Effector memory CD4-positive, alpha-beta T cell (primary cell): ENCODE data around the gene ERBB4.

Experiments
- DNase-seq, 3 donors: peaks; one replicate each; pipeline ENCODE4 v3.0.0-alpha.2; 2020
- H3K27ac ChIP-seq: 2 replicates; pipeline ENCODE4 v1.7.0; 2013; ENCODE audit warnings: mild to moderate bottlenecking, low read length, moderate library complexity; ENCODE audit not compliant: insufficient read depth, poor library complexity, severe bottlenecking
- H3K27me3 ChIP-seq: replicated peaks from 2 replicates; pipeline ENCODE4 v1.7.0; 2013; ENCODE audit warnings: mild to moderate bottlenecking, low read length; ENCODE audit not compliant: insufficient read depth, control insufficient read depth, poor library complexity, severe bottlenecking
- H3K36me3 ChIP-seq: 2 replicates; pipeline ENCODE4 v1.7.0; 2013; ENCODE audit warnings: mild to moderate bottlenecking, low read length, moderate library complexity; ENCODE audit not compliant: control insufficient read depth, insufficient read depth
- H3K4me1 ChIP-seq: 2 replicates; pipeline ENCODE4 v1.7.0; 2013; ENCODE audit warnings: low read length, mild to moderate bottlenecking; ENCODE audit not compliant: control insufficient read depth, insufficient read depth, poor library complexity, severe bottlenecking
- H3K4me3 ChIP-seq: 2 replicates; pipeline ENCODE4 v1.7.0; 2013; ENCODE audit warnings: low read length, low read depth, mild to moderate bottlenecking; ENCODE audit not compliant: insufficient read depth, poor library complexity, severe bottlenecking
- H3K9me3 ChIP-seq: 2 replicates; pipeline ENCODE4 v1.7.0; 2013; ENCODE audit warnings: mild to moderate bottlenecking, low read length, moderate library complexity; ENCODE audit not compliant: control insufficient read depth

The ERBB4 gene

GRCh38 chr2:211652327-211652726 lies 886.3 kb downstream of the ERBB4 start:
- no peak for DNase-seq
- no peaks in the 10 kb centered on the region for H3K9me3 ChIP-seq

GRCh38 chr2:211649331-211649730 lies 889.3 kb downstream of the ERBB4 start:
- Histone ChIP-seq H3K4me3 (no peak overlapping the region), H3K36me3 (no peaks in the 10 kb centered on the region), H3K27me3 (no peaks in the 10 kb centered on the region), H3K27ac (no peak overlapping the region), H3K4me1 (no peaks in the 10 kb centered on the region), H3K9me3 (no peaks in the 10 kb centered on the region)
- DNase-seq: no peak

More at GRCh38 chr2:211652327-211652726, 886.3 kb downstream of the ERBB4 start:
- H3K4me3 ChIP-seq: no peak overlapping the region
- H3K27ac ChIP-seq: no peak overlapping the region
- H3K4me1 ChIP-seq: no peaks in the 10 kb centered on the region
- H3K27me3 ChIP-seq: no peaks in the 10 kb centered on the region
- no peaks in the 10 kb centered on the region for H3K36me3 ChIP-seq

- no peak overlapping the region for H3K4me3 ChIP-seq
- H3K36me3 ChIP-seq: no peaks in the 10 kb centered on the region
- no peak overlapping the region for H3K27ac ChIP-seq
- H3K27me3 ChIP-seq: no peaks in the 10 kb centered on the region
- no peak for DNase-seq
- H3K9me3 ChIP-seq: no peaks in the 10 kb centered on the region
- H3K4me1 ChIP-seq: no peaks in the 10 kb centered on the region
Measured at GRCh38 chr2:211631503-211631902, 907.1 kb downstream of the ERBB4 start.

- Histone ChIP-seq H3K4me3 (no peak overlapping the region), H3K36me3 (no peaks in the 10 kb centered on the region), H3K27ac (no peak overlapping the region), H3K9me3 (no peaks in the 10 kb centered on the region), H3K4me1 (no peaks in the 10 kb centered on the region), H3K27me3 (no peaks in the 10 kb centered on the region)
- no peak for DNase-seq
Measured at GRCh38 chr2:211623096-211623495, 915.5 kb downstream of the ERBB4 start.

GRCh38 chr2:211620986-211621385 lies 917.6 kb downstream of the ERBB4 start:
- H3K27ac ChIP-seq: no peak overlapping the region
- H3K27me3 ChIP-seq: no peaks in the 10 kb centered on the region
- DNase-seq: no peak

GRCh38 chr2:211617803-211618202 lies 920.8 kb downstream of the ERBB4 start:
- DNase-seq: no peak
- Histone ChIP-seq H3K4me3 (no peak overlapping the region), H3K4me1 (no peaks in the 10 kb centered on the region), H3K9me3 (no peaks in the 10 kb centered on the region), H3K27ac (no peak overlapping the region), H3K36me3 (no peaks in the 10 kb centered on the region), H3K27me3 (no peaks in the 10 kb centered on the region)

More at GRCh38 chr2:211620986-211621385, 917.6 kb downstream of the ERBB4 start:
- Histone ChIP-seq H3K4me1 (no peaks in the 10 kb centered on the region), H3K36me3 (no peaks in the 10 kb centered on the region), H3K4me3 (no peak overlapping the region), H3K9me3 (no peaks in the 10 kb centered on the region)

- Histone ChIP-seq H3K27ac (no peak overlapping the region), H3K4me1 (no peaks in the 10 kb centered on the region), H3K9me3 (no peaks in the 10 kb centered on the region), H3K27me3 (no peaks in the 10 kb centered on the region), H3K36me3 (no peaks in the 10 kb centered on the region), H3K4me3 (peak overlapping the region; percentile 37)
- DNase-seq: no peak
Measured at GRCh38 chr2:211611621-211612020, 927.0 kb downstream of the ERBB4 start.

GRCh38 chr2:211611061-211611518 lies 927.5 kb downstream of the ERBB4 start:
- no peak overlapping the region for H3K27ac ChIP-seq
- peak overlapping the region; percentile 37 for H3K4me3 ChIP-seq
- H3K9me3 ChIP-seq: no peaks in the 10 kb centered on the region
- DNase-seq: peak in 2 of 3 donors; percentile 1 to 23
- H3K4me1 ChIP-seq: no peaks in the 10 kb centered on the region
- no peaks in the 10 kb centered on the region for H3K27me3 ChIP-seq
- no peaks in the 10 kb centered on the region for H3K36me3 ChIP-seq

- H3K27me3 ChIP-seq: no peaks in the 10 kb centered on the region
- H3K9me3 ChIP-seq: no peaks in the 10 kb centered on the region
- DNase-seq: no peak
- no peaks in the 10 kb centered on the region for H3K4me1 ChIP-seq
- H3K4me3 ChIP-seq: no peak overlapping the region
- no peak overlapping the region for H3K27ac ChIP-seq
- H3K36me3 ChIP-seq: no peaks in the 10 kb centered on the region
Measured at GRCh38 chr2:211609127-211609526, 929.5 kb downstream of the ERBB4 start.

GRCh38 chr2:211599146-211599545 lies 939.5 kb downstream of the ERBB4 start:
- Histone ChIP-seq H3K4me1 (no peaks in the 10 kb centered on the region), H3K9me3 (no peaks in the 10 kb centered on the region), H3K36me3 (no peaks in the 10 kb centered on the region), H3K4me3 (no peak overlapping the region), H3K27me3 (no peaks in the 10 kb centered on the region), H3K27ac (no peak overlapping the region)
- no peak for DNase-seq
